Stimulated activated CD4-positive, alpha-beta T cell treated with anti-CD3 and anti-CD28 coated beads, Interleukin-4, amount 100 ng/mL, for 48 hours (primary cell): ENCODE measurements around the gene H1-8.
"Not testable (repeated sequence)": the region's sequence is repeated elsewhere in the genome, so short reads cannot be mapped to it uniquely, and the experiment has no call there.

Source experiments
- DNase-seq, 2 donors: peaks; one replicate each; pipeline ENCODE4 v3.0.0-alpha.2; 2020; ENCODE audit warnings: low read depth in 2 of 2

H1-8 gene

DNA sequence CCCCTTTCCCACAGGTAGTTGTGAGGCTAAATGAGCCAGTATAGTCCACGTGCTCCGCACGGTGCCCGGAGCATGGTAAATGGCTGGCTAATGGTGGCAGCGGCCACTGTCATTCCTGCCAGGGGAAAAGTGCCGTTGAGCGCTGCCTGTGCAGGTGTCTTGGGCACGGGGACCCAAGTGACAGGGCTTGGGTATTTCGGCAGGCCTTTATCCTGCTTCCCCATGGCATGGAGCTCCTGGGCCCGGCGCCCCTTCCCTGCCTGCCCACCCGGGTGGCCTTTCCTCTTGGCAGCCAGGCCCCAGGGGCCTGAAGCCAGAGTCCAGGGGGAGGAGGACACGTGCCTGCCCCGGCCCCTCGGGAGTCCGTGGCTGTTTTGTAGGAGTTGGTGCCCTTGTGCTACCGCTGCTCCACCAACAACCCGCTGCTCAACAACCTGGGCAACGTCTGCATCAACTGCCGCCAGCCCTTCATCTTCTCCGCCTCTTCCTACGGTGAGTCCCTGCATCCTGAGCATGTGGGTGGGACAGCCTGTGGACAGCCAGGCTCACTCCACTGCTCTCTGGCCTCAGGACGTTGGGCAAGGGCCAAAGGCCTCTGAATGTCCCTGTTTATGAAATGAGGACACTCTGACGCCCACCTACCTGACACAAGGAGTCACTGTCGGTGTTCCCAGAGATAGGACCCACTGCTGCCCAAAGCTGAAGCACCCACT is 27.7 kb upstream of the H1-8 start:
- not testable (repeated sequence) for DNase-seq

DNA sequence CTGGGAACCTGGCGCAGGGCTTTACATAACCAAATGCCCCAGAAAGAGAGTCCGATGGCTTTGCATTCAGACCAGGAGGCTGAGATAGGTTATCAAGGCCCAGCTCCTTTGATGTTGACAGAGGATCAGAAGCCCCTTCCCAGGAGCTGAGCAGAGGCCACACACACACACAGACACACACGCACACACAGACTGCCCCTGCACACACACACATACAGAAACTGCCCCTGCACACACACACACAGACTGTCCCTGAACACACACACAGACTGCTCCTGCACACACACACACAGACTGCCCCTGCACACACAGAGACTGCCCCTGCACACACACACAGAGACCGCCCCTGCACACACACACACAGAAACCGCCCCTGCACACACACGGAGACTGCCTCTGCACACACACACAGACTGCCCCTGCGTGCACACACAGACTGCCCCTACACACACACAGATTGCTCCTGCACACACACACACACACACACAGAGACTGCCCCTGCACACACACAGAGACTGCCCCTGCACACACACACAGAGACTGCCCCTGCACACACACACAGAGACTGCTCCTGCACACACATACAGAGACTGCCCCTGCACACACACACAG is 27.0 kb upstream of the H1-8 start:
- DNase-seq = not testable (repeated sequence)

- DNase-seq = no peak
Observed at GRCh38 chr3:129517516-129517915, 25.5 kb upstream of the H1-8 start.

DNA sequence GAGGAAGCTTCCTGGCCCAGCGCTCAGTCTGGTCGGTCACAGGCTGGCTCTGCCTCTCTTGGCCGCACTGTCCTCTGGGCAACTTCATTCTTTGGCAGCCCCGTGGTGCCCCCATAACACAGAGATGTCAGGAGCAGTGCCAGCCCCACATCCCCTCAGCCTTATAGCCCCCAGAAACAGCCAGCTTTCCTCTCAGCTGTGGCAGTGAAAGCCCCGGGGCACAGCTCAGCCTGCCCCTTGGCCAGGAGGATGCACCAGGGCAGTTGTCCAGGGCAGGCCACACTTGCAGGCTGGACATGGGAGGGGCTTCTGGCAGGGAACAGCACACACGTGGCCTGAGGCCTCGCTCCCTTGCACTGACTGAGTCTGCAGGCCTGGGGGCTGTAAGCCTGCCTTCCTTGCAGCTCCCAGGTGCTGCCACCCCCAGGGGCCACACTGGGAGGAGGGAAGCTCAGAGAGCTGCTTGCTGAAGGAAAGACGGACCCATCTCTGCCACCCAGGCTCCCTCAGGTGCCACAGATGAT is 24.9 kb upstream of the H1-8 start:
- DNase-seq = no peak

DNA sequence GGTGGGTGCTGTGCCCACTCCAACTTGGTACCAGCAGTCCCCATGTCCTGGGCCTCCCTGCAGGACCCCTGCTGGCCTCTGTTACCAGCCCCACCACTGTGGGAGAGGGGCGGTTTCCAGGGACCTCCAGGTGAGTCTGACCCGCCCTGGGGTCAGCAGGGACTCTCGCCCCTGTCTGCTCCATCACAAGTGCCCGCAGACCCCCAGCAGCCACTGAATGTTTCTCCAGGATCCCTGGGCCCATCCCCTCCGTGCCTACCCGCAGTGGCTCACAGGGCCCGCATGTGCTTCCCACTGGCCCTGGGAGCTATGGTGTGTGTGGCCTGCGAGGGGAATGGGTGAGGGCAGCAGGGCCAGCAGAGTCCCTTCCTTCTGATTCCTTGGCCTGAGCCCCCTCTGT is 24.4 kb upstream of the H1-8 start:
- no peak for DNase-seq

- no peak for DNase-seq
Observed at GRCh38 chr3:129519449-129519848, 23.5 kb upstream of the H1-8 start.

DNA sequence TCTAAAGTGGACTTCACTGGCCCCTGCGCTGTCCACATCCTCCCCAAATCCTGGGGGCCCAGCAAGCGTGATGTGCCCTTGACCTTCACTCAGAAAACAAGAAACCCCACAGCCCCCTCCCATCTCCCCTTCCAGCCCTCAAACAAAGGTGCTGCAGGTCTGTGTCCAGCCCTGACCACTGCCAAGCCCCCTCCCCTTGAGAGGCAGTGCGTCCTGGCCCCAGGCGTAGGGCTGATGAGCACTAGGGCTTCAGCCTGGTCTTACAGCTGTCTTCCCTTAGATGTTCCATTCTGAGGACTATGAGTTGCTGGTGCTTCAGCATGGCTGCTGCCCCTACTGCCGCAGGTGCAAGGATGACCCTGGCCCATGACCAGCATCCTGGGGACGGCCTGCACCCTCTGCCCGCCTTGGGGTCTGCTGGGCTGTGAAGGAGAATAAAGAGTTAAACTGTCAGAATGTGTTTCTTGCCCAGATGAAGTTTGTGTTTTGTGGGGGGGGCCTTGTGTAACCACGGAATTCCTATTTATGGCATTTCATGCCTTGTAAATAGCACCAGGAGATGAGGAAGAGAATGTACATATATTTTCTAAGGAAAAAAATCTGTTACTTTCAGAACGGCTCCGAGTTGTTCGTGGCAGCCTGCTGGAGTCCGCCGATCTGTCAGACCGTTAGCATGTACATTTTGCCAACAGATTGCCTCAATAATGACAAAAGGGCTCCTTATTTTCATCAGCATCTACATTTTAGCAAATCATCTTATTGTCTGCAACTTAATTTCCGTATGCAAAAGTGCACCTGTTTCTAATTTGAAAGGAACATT is 22.9 kb upstream of the H1-8 start:
- DNase-seq = no peak

DNA sequence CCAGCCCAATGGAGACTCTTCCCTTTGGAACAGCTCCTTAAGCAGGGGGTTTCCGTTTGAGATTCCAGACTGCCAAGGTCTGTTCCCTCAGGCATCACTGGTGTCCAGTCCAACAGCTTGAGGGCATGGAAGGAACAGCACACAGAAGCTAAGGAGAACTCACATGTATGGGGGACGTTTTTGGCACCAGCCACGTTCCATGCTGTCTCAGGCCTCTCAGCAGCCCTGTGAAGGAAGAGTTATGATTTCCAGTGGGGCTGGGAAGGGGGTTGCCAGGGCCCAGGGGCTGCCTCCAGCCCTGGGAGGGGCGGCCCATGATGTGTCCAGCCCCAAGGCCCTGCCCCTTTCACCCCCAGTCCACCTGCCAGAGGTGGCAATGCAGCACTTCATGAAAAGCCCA is 22.0 kb upstream of the H1-8 start:
- DNase-seq = no peak

GRCh38 chr3:129521611-129522010 is 21.4 kb upstream of the H1-8 start:
- DNase-seq = no peak

DNA sequence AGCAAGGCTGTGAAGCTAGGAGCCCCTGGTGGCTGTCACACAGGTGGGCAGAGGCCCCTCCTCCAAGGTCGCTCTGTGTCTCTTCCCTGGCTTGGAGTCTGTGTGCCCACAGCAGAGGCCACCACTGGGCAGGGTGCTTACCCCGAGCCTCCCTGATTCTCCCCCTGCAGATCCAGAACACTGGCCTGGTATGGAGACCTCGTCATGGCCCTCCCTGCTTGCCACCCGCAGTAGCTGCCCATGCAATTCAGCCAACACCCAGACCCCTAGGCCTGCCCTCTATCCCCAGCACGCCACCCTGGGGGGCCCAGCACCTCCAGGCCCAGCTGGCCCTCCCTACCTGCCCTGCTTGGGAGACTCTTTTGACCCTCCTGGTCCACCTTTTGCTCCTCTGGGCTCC is 20.0 kb upstream of the H1-8 start:
- DNase-seq = no peak

GRCh38 chr3:129524081-129524480 is 18.9 kb upstream of the H1-8 start:
- no peak for DNase-seq

- no peak for DNase-seq
Observed at GRCh38 chr3:129525341-129525968, 17.5 kb upstream of the H1-8 start.

DNA sequence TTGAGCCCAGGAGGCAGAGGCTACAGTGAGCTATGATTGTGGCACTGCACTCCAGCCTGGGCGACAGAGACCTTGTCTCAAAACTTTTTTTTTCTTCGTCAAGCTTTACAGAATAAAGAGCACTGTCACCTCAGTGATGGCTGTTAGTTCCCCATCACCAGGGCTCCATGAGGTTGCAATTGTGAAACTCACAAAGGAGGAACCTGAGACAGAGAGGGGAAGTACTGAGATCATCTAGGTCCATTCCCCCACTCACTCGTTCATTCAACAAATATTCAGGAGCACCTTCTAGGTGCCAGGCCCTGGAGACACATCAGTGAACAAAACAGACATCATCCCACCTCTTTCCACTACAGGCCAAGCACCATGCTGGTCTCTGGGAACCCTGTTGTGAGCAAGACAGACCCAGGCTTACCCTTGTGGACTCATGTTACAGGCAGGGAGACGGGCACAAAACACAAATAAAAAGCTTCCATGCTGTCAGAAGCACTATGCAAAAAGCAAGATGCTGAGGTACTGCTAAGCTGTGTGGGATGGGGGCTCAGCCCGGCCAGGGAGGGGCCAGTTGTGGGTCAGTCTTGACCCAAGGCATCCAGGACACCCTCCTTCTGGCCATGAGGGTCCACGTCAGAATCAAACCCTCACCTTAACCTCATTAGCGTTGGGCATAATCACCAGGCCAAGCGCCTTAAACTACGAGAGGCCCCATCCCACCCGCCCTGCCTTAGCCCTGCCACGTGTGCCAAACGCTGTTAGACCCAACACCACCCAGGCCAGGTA is 16.7 kb upstream of the H1-8 start:
- no peak for DNase-seq

GRCh38 chr3:129527262-129527661 is 15.7 kb upstream of the H1-8 start:
- DNase-seq = no peak

DNA sequence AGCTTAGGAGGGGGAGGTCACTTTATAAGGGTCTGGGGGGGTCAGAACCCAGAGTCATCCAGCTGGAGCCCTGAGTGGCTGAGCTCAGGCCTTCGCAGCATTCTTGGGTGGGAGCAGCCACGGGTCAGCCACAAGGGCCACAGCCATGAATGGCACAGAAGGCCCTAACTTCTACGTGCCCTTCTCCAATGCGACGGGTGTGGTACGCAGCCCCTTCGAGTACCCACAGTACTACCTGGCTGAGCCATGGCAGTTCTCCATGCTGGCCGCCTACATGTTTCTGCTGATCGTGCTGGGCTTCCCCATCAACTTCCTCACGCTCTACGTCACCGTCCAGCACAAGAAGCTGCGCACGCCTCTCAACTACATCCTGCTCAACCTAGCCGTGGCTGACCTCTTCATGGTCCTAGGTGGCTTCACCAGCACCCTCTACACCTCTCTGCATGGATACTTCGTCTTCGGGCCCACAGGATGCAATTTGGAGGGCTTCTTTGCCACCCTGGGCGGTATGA is 14.3 kb upstream of the H1-8 start, which contains the start of gene RHO:
Gene RHO (plus strand): TSS at position 51 of the 512 bp plus-strand sequence. CDS start 95 bp downstream, at position 146.
- no peak for DNase-seq

GRCh38 chr3:129529436-129530210 is 13.4 kb upstream of the H1-8 start:
- DNase-seq = no peak

- no peak for DNase-seq
Observed at GRCh38 chr3:129530251-129530791, 12.7 kb upstream of the H1-8 start.

DNA sequence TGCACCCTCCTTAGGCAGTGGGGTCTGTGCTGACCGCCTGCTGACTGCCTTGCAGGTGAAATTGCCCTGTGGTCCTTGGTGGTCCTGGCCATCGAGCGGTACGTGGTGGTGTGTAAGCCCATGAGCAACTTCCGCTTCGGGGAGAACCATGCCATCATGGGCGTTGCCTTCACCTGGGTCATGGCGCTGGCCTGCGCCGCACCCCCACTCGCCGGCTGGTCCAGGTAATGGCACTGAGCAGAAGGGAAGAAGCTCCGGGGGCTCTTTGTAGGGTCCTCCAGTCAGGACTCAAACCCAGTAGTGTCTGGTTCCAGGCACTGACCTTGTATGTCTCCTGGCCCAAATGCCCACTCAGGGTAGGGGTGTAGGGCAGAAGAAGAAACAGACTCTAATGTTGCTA is 12.2 kb upstream of the H1-8 start:
- DNase-seq = no peak

- no peak for DNase-seq
Observed at GRCh38 chr3:129531699-129532098, 11.3 kb upstream of the H1-8 start.

DNA sequence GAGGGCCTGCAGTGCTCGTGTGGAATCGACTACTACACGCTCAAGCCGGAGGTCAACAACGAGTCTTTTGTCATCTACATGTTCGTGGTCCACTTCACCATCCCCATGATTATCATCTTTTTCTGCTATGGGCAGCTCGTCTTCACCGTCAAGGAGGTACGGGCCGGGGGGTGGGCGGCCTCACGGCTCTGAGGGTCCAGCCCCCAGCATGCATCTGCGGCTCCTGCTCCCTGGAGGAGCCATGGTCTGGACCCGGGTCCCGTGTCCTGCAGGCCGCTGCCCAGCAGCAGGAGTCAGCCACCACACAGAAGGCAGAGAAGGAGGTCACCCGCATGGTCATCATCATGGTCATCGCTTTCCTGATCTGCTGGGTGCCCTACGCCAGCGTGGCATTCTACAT is 10.7 kb upstream of the H1-8 start:
- DNase-seq = no peak
